Smooth muscle cell (in vitro differentiated cells): ENCODE data around the gene CKMT2. TPM values are rescaled to one million over a fixed set of nuclear protein-coding genes. Genes with fewer than 3 reads are reported as not detected.
A peak's percentile ranks its signal among the peaks of the same experiment; 100 is the strongest.

Source experiments
- DNase-seq: peaks from one replicate; lab custom pipeline; 2025; ENCODE audit not compliant: unreplicated experiment; lab: John Stamatoyannopoulos, UW
- H2AFZ ChIP-seq: fragments of 200-600 bp; sonication (generic); 2 replicates; pipeline ENCODE4 v1.6.0; 2016; ENCODE audit warnings: antibody characterized with exemption, low read depth, mild to moderate bottlenecking
- H3F3A ChIP-seq: fragments of 200-600 bp; sonication (generic); 2 replicates; pipeline ENCODE4 v1.6.0; 2017; ENCODE audit warnings: antibody characterized with exemption, low read depth
- H3K27ac ChIP-seq: fragments of 200-600 bp; sonication (generic); 2 replicates; pipeline ENCODE4 v1.5.1; 2016; ENCODE audit warnings: low read depth, mild to moderate bottlenecking
- H3K27me3 ChIP-seq: fragments of 200-600 bp; sonication (generic); 2 replicates; pipeline ENCODE4 v1.6.1; 2016; ENCODE audit warnings: low read depth, mild to moderate bottlenecking
- H3K36me3 ChIP-seq: fragments of 200-600 bp; sonication (generic); 2 replicates; pipeline ENCODE4 v1.5.1; 2016; ENCODE audit warnings: low read depth
- H3K4me1 ChIP-seq: fragments of 200-600 bp; sonication (generic); 2 replicates; pipeline ENCODE4 v1.5.1; 2016; ENCODE audit warnings: low read depth
- H3K4me2 ChIP-seq: fragments of 200-600 bp; sonication (generic); 2 replicates; pipeline ENCODE4 v1.6.0; 2016; ENCODE audit warnings: mild to moderate bottlenecking
- H3K4me3 ChIP-seq: fragments of 200-600 bp; sonication (generic); 2 replicates; pipeline ENCODE4 v1.5.1; 2016; ENCODE audit warnings: mild to moderate bottlenecking
- H3K79me2 ChIP-seq: fragments of 200-600 bp; sonication (generic); 2 replicates; pipeline ENCODE4 v1.6.0; 2016; ENCODE audit warnings: low read depth, mild to moderate bottlenecking
- H3K9ac ChIP-seq: fragments of 200-600 bp; sonication (generic); 2 replicates; pipeline ENCODE4 v1.6.0; 2016; ENCODE audit warnings: low read depth
- H3K9me3 ChIP-seq: fragments of 200-600 bp; sonication (generic); replicated peaks from 2 replicates; pipeline ENCODE4 v1.5.1; 2016; ENCODE audit warnings: low read depth
- H4K20me1 ChIP-seq: fragments of 200-600 bp; sonication (generic); 2 replicates; pipeline ENCODE4 v1.6.0; 2016; ENCODE audit warnings: low read depth
- WGBS: methylation state at CpG from one replicate; pipeline ENCODE4 v1.1.7; 2016; ENCODE audit warnings: low lambda C conversion rate; 5-methylcytosine and 5-hydroxymethylcytosine counted together
- polyA plus RNA-seq: library from polyadenylated mRNA; unstranded; fragments of >200 nt; fragmentation: Nextera tagmentation; extraction: Ambion mirVana; gene quantifications from 2 replicates; pipeline ENCODE4 v1.2.1, GENCODE V29; 2016
- total RNA-seq: library from RNA; depleted of rRNA; stranded (reverse); fragments of >200 nt; gene quantifications from 2 replicates; pipeline ENCODE4 v1.2.3, GENCODE V29; 2014
- TF ChIP-seq, protein P1 (sequence below): fragments of 200-600 bp; sonication (generic); IDR thresholded peaks from 2 replicates; pipeline ENCODE4 v1.5.1; 2017; ENCODE audit warnings: borderline replicate concordance, mild to moderate bottlenecking, antibody characterized with exemption; ENCODE audit not compliant: insufficient read depth, poor library complexity, severe bottlenecking

Gene CKMT2
- total and polyA plus RNA-seq, 2 experiments from 2014 or later: 1.5 TPM; not detected in 1

DNA sequence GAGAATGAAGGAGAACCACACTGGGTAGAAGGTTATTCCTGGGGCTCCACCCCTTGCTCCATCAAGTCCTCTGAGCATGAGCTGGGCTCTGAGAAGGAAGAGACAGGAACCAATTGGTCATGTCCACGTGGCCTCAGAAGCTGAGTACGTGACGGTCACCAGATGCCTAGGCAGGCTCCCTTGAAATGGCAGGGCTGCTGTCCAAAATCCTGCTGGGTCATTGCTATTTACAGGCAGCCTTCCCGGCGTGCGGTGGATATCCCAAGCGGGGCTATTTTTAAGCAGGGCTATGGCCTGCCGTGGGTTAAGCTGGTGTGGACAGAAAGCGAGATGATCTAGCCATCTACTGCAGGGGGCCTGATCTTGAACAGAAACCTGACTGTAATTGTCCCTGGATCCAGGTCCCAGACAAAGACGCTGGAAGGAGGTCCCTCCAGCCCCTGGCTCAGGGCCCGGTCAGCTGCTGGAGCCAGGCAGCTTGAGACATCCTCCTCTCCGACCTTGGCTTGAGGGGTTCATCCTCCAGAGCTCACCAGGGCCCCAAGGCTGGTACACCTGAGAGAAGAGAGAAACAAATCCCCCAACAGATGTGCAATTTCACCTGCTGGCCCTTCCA lies 550 bp upstream of the CKMT2 start:
- TF ChIP-seq, protein P1, sequence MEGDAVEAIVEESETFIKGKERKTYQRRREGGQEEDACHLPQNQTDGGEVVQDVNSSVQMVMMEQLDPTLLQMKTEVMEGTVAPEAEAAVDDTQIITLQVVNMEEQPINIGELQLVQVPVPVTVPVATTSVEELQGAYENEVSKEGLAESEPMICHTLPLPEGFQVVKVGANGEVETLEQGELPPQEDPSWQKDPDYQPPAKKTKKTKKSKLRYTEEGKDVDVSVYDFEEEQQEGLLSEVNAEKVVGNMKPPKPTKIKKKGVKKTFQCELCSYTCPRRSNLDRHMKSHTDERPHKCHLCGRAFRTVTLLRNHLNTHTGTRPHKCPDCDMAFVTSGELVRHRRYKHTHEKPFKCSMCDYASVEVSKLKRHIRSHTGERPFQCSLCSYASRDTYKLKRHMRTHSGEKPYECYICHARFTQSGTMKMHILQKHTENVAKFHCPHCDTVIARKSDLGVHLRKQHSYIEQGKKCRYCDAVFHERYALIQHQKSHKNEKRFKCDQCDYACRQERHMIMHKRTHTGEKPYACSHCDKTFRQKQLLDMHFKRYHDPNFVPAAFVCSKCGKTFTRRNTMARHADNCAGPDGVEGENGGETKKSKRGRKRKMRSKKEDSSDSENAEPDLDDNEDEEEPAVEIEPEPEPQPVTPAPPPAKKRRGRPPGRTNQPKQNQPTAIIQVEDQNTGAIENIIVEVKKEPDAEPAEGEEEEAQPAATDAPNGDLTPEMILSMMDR: no peak
- no peak overlapping the region for H3K9ac ChIP-seq

DNA sequence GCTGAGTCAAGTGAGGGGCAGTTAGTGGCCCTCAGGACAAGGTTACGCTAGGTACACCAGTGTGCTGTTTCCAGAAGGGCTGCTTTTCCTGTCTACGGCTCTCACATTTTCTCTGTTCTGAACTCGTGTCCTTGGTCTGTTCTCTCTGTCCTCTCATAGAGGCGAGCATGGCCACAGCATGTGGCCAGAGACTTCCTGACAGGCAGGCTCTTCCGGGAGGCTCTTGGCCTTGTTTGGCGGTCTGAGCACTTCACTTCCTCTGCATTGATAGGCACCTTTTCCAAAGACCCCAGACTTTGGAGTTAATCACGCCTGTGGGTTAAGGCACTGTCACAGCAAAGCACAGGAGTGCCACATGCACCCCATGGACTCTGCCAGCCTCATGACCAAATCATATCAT lies 1.2 kb downstream of the CKMT2 start:
- peaks cover 9% of the 10 kb centered on the region for H3K4me1 ChIP-seq
- no peak overlapping the region for H3K4me3 ChIP-seq
- H3F3A ChIP-seq: no peaks in the 10 kb centered on the region
- no peaks in the 10 kb centered on the region for H4K20me1 ChIP-seq
- WGBS: 91% methylated on average over 7 of the region's 7 CpGs
- no peak overlapping the region for H3K4me2 ChIP-seq
- no peak overlapping the region for H3K27ac ChIP-seq
- H3K27me3 ChIP-seq: no peaks in the 10 kb centered on the region
- DNase-seq: no peak
- H2AFZ ChIP-seq: no peak overlapping the region
- H3K9me3 ChIP-seq: no peaks in the 10 kb centered on the region
- H3K9ac ChIP-seq: no peak overlapping the region
- H3K79me2 ChIP-seq: no peaks in the 10 kb centered on the region
- TF ChIP-seq, protein P1: no peak
- no peaks in the 10 kb centered on the region for H3K36me3 ChIP-seq

More for the DNA sequence above, 550 bp upstream of the CKMT2 start:
- Histone ChIP-seq H3K27ac (no peak overlapping the region), H2AFZ (peak overlapping the region; percentile 41), H3K4me2 (peak overlapping the region; percentile 80), H4K20me1 (no peaks in the 10 kb centered on the region), H3K4me3 (peak overlapping the region; percentile 42), H3K79me2 (no peaks in the 10 kb centered on the region), H3K9me3 (no peaks in the 10 kb centered on the region), H3K27me3 (no peaks in the 10 kb centered on the region), H3K4me1 (peaks cover 9% of the 10 kb centered on the region), H3F3A (no peaks in the 10 kb centered on the region), H3K36me3 (no peaks in the 10 kb centered on the region)
- DNase-seq: no peak
- 72% methylated on average over 12 of the region's 12 CpGs for WGBS

DNA sequence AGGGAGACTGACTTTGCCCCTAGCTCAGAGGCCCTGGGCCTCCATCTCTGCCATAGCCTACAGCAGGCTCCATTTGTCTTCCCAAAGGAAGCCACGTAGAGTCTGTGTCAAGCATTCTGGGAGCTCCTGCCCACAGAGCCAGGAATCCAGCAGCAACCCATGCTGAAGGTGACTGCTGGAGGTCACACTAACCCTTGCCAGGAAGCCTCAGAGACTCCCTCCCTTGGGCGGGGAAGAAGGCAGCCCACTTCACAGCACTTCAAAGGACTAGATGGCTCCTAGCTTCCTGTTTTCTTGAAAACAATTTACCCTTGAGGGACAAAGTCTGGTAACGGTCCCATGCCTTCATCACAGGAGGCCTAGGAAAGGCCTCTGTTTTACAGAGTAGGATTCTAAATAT lies 1.7 kb downstream of the CKMT2 start:
- Histone ChIP-seq H4K20me1 (no peaks in the 10 kb centered on the region), H3K27ac (no peak overlapping the region)

More for the DNA sequence above, 1.7 kb downstream of the CKMT2 start:
- Histone ChIP-seq H3K4me2 (no peak overlapping the region), H3K4me1 (peaks cover 9% of the 10 kb centered on the region), H3K79me2 (no peaks in the 10 kb centered on the region), H3K36me3 (no peaks in the 10 kb centered on the region), H3K4me3 (no peak overlapping the region), H3K9me3 (no peaks in the 10 kb centered on the region), H2AFZ (no peak overlapping the region), H3K27me3 (no peaks in the 10 kb centered on the region), H3K9ac (no peak overlapping the region), H3F3A (no peaks in the 10 kb centered on the region)
- WGBS: 86% methylated on average over 3 of the region's 3 CpGs
- TF ChIP-seq, protein P1: no peak
- DNase-seq: no peak
